GM19463 (cell line): ENCODE results near the gene GRB7.

Source experiments
- ATAC-seq: cut with Tn5 transposase; IDR thresholded peaks from one replicate; pipeline ENCODE4 v1.9.1; 2021; ENCODE audit warnings: mild to moderate bottlenecking, moderate library complexity; ENCODE audit not compliant: unreplicated experiment

The GRB7 gene

DNA sequence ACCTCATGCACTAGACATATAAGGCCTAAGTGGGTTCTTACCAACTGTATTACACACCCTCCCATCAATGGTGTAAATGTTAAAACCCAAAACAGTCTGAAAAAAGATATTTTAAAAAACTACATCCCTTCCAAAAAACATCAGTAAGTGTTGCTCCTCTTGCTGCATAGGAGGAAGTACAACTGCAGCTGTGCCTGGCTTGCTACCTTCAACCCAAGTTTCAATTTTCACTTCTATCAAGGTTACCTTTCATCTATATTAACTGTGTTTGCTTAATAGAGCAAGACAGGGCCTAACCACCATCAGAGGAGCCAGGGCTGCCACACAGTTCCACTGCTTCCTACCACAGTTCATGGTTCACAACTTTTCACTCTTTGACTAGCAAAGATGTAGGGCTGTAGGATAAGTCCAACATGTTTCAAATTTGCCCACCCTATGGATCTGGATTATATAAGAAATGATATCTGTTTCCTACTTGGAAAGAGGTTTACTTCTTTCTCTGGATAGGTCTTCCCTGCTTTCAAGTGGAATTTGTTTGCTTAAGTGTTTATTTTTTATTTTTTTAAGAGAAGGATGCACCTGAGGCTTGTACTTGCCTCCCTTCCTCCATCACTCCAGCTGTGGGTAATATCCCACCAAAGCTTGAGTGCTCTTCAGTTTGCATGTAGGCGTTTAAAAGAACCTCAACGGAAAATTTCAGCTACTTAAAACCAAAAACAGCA, 56.7 kb downstream of the GRB7 start:
- peak; percentile 86 for ATAC-seq
